ENCODE results near the gene SINHCAF.
A peak's percentile ranks its signal among the peaks of the same experiment; 100 is the strongest.

SINHCAF gene

GRCh38 chr12:31337952-31338351 is 12.0 kb upstream of the SINHCAF start:
- DNase-seq (ENCODE audit: low read depth in 3 of 3) = no peak

- no peak for DNase-seq (ENCODE audit: low read depth in 3 of 3)
Measured at GRCh38 chr12:31331242-31331641, 5.3 kb upstream of the SINHCAF start.

- no peak for DNase-seq (ENCODE audit: low read depth in 3 of 3)
Measured at GRCh38 chr12:31326736-31327659, 1.0 kb upstream of the SINHCAF start.

GRCh38 chr12:31325524-31325875 is 450 bp downstream of the SINHCAF start:
- peak in 2 of 3 experiments; percentile 11 to 28 for DNase-seq (ENCODE audit: low read depth in 3 of 3)

- DNase-seq (ENCODE audit: low read depth in 3 of 3) = peak; percentile 19 to 35 (median 22)
Measured at GRCh38 chr12:31324845-31325523, 966 bp downstream of the SINHCAF start.

- peak; percentile 33 to 57 (median 51) for DNase-seq (ENCODE audit: low read depth in 3 of 3)
Measured at GRCh38 chr12:31324116-31324844, 1.7 kb downstream of the SINHCAF start.

- DNase-seq (ENCODE audit: low read depth in 3 of 3) = peak; percentile 8 to 53 (median 14)
Measured at GRCh38 chr12:31323391-31324115, 2.4 kb downstream of the SINHCAF start.

GRCh38 chr12:31322801-31323207 is 3.1 kb downstream of the SINHCAF start:
- DNase-seq (ENCODE audit: low read depth in 3 of 3) = no peak

- DNase-seq (ENCODE audit: low read depth in 3 of 3) = no peak
Measured at GRCh38 chr12:31321897-31322228, 4.1 kb downstream of the SINHCAF start.

GRCh38 chr12:31321186-31321896 is 4.6 kb downstream of the SINHCAF start:
- no peak for DNase-seq (ENCODE audit: low read depth in 3 of 3)

GRCh38 chr12:31318657-31319269 is 7.2 kb downstream of the SINHCAF start:
- no peak for DNase-seq (ENCODE audit: low read depth in 3 of 3)

GRCh38 chr12:31317471-31318395 is 8.2 kb downstream of the SINHCAF start:
- DNase-seq (ENCODE audit: low read depth in 3 of 3) = no peak

- DNase-seq (ENCODE audit: low read depth in 3 of 3) = no peak
Measured at GRCh38 chr12:31316891-31317290, 9.1 kb downstream of the SINHCAF start.

- DNase-seq (ENCODE audit: low read depth in 3 of 3) = no peak
Measured at GRCh38 chr12:31315784-31316465, 10.0 kb downstream of the SINHCAF start.

GRCh38 chr12:31315044-31315715 is 10.8 kb downstream of the SINHCAF start:
- no peak for DNase-seq (ENCODE audit: low read depth in 3 of 3)

GRCh38 chr12:31312431-31312830 is 13.5 kb downstream of the SINHCAF start:
- DNase-seq (ENCODE audit: low read depth in 3 of 3) = no peak

- DNase-seq (ENCODE audit: low read depth in 3 of 3) = no peak
Measured at GRCh38 chr12:31311634-31312258, 14.2 kb downstream of the SINHCAF start.

- no peak for DNase-seq (ENCODE audit: low read depth in 3 of 3)
Measured at GRCh38 chr12:31310488-31310887, 15.5 kb downstream of the SINHCAF start.
